ENCODE data around the gene ANKS1A. TPM values are rescaled to one million over a fixed set of nuclear protein-coding genes. Genes with fewer than 3 reads are reported as not detected.
A peak's percentile ranks its signal among the peaks of the same experiment; 100 is the strongest.

ANKS1A gene
- polyA plus RNA-seq, 1 of the 3 experiments (the other 2 are of a cell fraction) = 7.6 TPM

DNA sequence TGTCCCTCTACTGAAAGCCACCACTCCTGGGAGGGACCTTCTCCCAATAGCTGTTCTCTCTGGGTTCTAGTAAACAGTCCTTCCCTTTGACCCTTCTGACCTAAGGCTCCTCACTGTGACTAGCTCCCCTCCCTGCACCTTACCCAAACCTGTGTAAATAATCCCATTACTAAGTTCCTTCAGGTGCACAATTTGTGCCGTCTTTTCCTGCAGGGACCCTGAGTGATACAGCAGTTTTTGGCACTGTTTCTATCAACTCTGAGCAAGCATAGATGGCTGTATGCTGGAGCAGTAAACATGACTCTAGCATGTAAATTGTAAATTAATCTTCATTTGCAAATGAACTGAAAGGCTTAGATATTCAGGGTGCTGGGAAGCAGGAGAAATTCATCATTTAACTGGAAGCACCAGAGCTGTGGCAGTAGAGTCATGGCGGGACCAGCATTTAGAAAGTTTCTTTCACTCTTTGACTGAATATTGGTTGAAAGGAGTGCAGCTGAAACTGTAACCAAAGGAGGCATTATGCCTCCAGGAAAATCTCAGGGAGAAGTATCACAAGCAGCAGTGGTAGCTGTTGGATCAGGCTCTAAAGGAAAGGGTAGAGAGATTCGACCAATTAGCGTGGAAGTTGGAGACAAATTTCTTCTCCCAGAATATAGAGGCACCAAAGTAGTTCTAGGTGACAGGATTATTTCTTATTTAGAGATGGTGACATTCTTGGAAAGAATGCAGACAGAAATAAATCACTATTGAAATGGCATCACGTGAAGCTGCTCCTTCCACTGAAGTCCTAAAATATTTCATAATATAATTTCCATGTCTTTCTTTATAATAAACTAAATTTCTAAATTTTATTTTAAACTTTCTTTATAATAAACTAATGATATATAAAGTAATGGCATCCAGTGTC lies 134.3 kb downstream of the ANKS1A start:
- no peak overlapping the region for H3K4me2 ChIP-seq
- H2AFZ ChIP-seq (ENCODE audit: low read depth) = no peak overlapping the region
- H3K9me3 ChIP-seq = no peaks in the 10 kb centered on the region
- peaks cover 0 to 9% of the 10 kb centered on the region in 2 experiments for H3K36me3 ChIP-seq (replicated peaks in 1 of 2; ENCODE audit: control insufficient read depth in 1 of 2, insufficient read depth in 2 of 2, low read length in 1 of 2)
- no peak overlapping the region for H3K4me3 ChIP-seq (ENCODE audit: low read depth in 2 of 2, low read length in 1 of 2)
- H3K27me3 ChIP-seq (ENCODE audit: insufficient read depth) = no peaks in the 10 kb centered on the region
- DNase-seq = no peak
- H4K20me1 ChIP-seq (ENCODE audit: insufficient read depth) = no peaks in the 10 kb centered on the region
- H3K27ac ChIP-seq (ENCODE audit: low read depth in 2 of 2, low read length in 1 of 2) = no peak overlapping the region
- peaks cover 9 to 14% of the 10 kb centered on the region in 2 experiments; a peak in 3 of 4 replicates for H3K4me1 ChIP-seq (ENCODE audit: control insufficient read depth in 1 of 2, insufficient read depth in 2 of 2, low read depth in 1 of 2, low read length in 1 of 2)
- CTCF ChIA-PET = interaction anchor here (1.3 to 2.2 kb wide), 3 partner anchors 9 to 36 kb away, joined by 5 to 6 read pairs (median 5); no protein-coding TSS in a partner anchor
- H3K9ac ChIP-seq = no peak overlapping the region
- no peaks in the 10 kb centered on the region for H3K9me2 ChIP-seq
- no peaks in the 10 kb centered on the region for H3K79me2 ChIP-seq (ENCODE audit: insufficient read depth)
- no peaks in the 10 kb centered on the region for H3F3A ChIP-seq (replicated peaks; ENCODE audit: insufficient read depth)
- TF ChIP-seq GABPA (IDR thresholded peaks at IDR 0.05; ENCODE audit: low read depth) (no peak), EZH2phosphoT487 (IDR thresholded peaks at IDR 0.05; ENCODE audit: borderline replicate concordance, low read depth) (no peak), USF1 (IDR thresholded peaks at IDR 0.05; ENCODE audit: borderline replicate concordance, low read depth) (no peak), ELF1 (IDR thresholded peaks at IDR 0.05) (no peak), RXRA (IDR thresholded peaks at IDR 0.05; ENCODE audit: borderline replicate concordance, low read depth) (no peak), CTCF (IDR thresholded peaks at IDR 0.05) (no peak), FOSL2 (IDR thresholded peaks at IDR 0.05; ENCODE audit: borderline replicate concordance, low read depth) (no peak), RCOR1 (IDR thresholded peaks at IDR 0.05; ENCODE audit: low read length) (no peak), GATA2 (CRISPR knock-in tag; IDR thresholded peaks at IDR 0.05) (no peak)
- 85% methylated on average over 5 of the region's 5 CpGs for WGBS (ENCODE audit: low lambda C conversion rate)
- POLR2A ChIA-PET = no interaction called here

- Histone ChIP-seq H3K27ac (ENCODE audit: low read depth in 2 of 2, low read length in 1 of 2) (no peak overlapping the region; a peak in 1 of 4 replicates), H3K4me1 (ENCODE audit: control insufficient read depth in 1 of 2, insufficient read depth in 2 of 2, low read depth in 1 of 2, low read length in 1 of 2) (peaks cover 9 to 14% of the 10 kb centered on the region in 2 experiments; a peak in 3 of 4 replicates), H2AFZ (ENCODE audit: low read depth) (no peak overlapping the region), H3K4me3 (ENCODE audit: low read depth in 2 of 2, low read length in 1 of 2) (no peak overlapping the region), H3K9me2 (no peaks in the 10 kb centered on the region), H3K36me3 (replicated peaks in 1 of 2; ENCODE audit: control insufficient read depth in 1 of 2, insufficient read depth in 2 of 2, low read length in 1 of 2) (peaks cover 3 to 4% of the 10 kb centered on the region in 2 experiments), H3K4me2 (no peak overlapping the region), H3K79me2 (ENCODE audit: insufficient read depth) (no peaks in the 10 kb centered on the region), H3K9me3 (no peaks in the 10 kb centered on the region), H3K27me3 (ENCODE audit: insufficient read depth) (no peaks in the 10 kb centered on the region), H4K20me1 (ENCODE audit: insufficient read depth) (no peaks in the 10 kb centered on the region), H3K9ac (no peak overlapping the region), H3F3A (replicated peaks; ENCODE audit: insufficient read depth) (no peaks in the 10 kb centered on the region)
- ChIA-PET CTCF (interaction anchor here (1.3 to 2.2 kb wide), 3 partner anchors 9 to 37 kb away, joined by 5 to 6 read pairs (median 5); no protein-coding TSS in a partner anchor), POLR2A (no interaction called here)
- DNase-seq = peak; percentile 74
- WGBS (ENCODE audit: low lambda C conversion rate) = 85% methylated on average over 2 of the region's 4 CpGs
- TF ChIP-seq NFIC (IDR thresholded peaks at IDR 0.05; ENCODE audit: borderline replicate concordance) (no peak), TAF1 (IDR thresholded peaks at IDR 0.05; ENCODE audit: borderline replicate concordance, low read depth, low read length) (no peak), CTCF (IDR thresholded peaks at IDR 0.05) (no peak), SIN3A (IDR thresholded peaks at IDR 0.05; ENCODE audit: borderline replicate concordance, low read depth, low read length) (no peak), SMC3 (IDR thresholded peaks at IDR 0.05; ENCODE audit: low read depth, low read length) (no peak), RFX5 (IDR thresholded peaks at IDR 0.05; ENCODE audit: low read length) (no peak), TCF12 (IDR thresholded peaks at IDR 0.05) (no peak), FOXJ3 (CRISPR knock-in tag; IDR thresholded peaks at IDR 0.05) (no peak), GABPA (IDR thresholded peaks at IDR 0.05; ENCODE audit: low read depth) (no peak), MXI1 (IDR thresholded peaks at IDR 0.05; ENCODE audit: low read depth, low read length) (no peak; the same call in 1 of the 2 replicates), NRF1 (IDR thresholded peaks at IDR 0.05; ENCODE audit: low read depth, low read length) (no peak)
- TF ChIP-seq, protein P1, sequence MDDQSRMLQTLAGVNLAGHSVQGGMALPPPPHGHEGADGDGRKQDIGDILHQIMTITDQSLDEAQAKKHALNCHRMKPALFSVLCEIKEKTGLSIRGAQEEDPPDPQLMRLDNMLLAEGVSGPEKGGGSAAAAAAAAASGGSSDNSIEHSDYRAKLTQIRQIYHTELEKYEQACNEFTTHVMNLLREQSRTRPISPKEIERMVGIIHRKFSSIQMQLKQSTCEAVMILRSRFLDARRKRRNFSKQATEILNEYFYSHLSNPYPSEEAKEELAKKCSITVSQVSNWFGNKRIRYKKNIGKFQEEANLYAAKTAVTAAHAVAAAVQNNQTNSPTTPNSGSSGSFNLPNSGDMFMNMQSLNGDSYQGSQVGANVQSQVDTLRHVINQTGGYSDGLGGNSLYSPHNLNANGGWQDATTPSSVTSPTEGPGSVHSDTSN (IDR thresholded peaks at IDR 0.05) = no peak
- TF ChIP-seq, protein P2, sequence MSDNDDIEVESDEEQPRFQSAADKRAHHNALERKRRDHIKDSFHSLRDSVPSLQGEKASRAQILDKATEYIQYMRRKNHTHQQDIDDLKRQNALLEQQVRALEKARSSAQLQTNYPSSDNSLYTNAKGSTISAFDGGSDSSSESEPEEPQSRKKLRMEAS (IDR thresholded peaks at IDR 0.05; ENCODE audit: low read depth) = no peak
These were observed 135.5 kb downstream of the ANKS1A start for GRCh38 chr6:35024551-35025054.
